Measurements from ENCODE around the gene FYCO1.

Gene FYCO1

GRCh38 chr3:45964139-45964538 lies 31.5 kb downstream of the FYCO1 start:
- peak; percentile 35 for DNase-seq (ENCODE audit: low read depth)

- no peak for DNase-seq (ENCODE audit: low read depth)
These were observed 33.6 kb downstream of the FYCO1 start for GRCh38 chr3:45962033-45962432.

GRCh38 chr3:45960289-45960688 lies 35.3 kb downstream of the FYCO1 start:
- DNase-seq (ENCODE audit: low read depth), result no peak

GRCh38 chr3:45959201-45959600 lies 36.4 kb downstream of the FYCO1 start:
- no peak for DNase-seq (ENCODE audit: low read depth)

- DNase-seq (ENCODE audit: low read depth), result no peak
These were observed 37.3 kb downstream of the FYCO1 start for GRCh38 chr3:45958321-45958791.

- no peak for DNase-seq (ENCODE audit: low read depth)
These were observed 38.0 kb downstream of the FYCO1 start for GRCh38 chr3:45957586-45957985.

GRCh38 chr3:45955706-45956105 lies 39.9 kb downstream of the FYCO1 start:
- DNase-seq (ENCODE audit: low read depth), result no peak

GRCh38 chr3:45955017-45955647 lies 40.5 kb downstream of the FYCO1 start:
- DNase-seq (ENCODE audit: low read depth), result no peak

GRCh38 chr3:45954306-45954705 lies 41.3 kb downstream of the FYCO1 start:
- no peak for DNase-seq (ENCODE audit: low read depth)

- DNase-seq (ENCODE audit: low read depth), result no peak
These were observed 42.1 kb downstream of the FYCO1 start for GRCh38 chr3:45953536-45953935.

GRCh38 chr3:45952456-45952855 lies 43.2 kb downstream of the FYCO1 start:
- DNase-seq (ENCODE audit: low read depth), result no peak

GRCh38 chr3:45951946-45952345 lies 43.7 kb downstream of the FYCO1 start:
- no peak for DNase-seq (ENCODE audit: low read depth)

- peak; percentile 41 for DNase-seq (ENCODE audit: low read depth)
These were observed 44.7 kb downstream of the FYCO1 start for GRCh38 chr3:45950686-45951600.

GRCh38 chr3:45950131-45950530 lies 45.5 kb downstream of the FYCO1 start:
- DNase-seq (ENCODE audit: low read depth), result no peak

- no peak for DNase-seq (ENCODE audit: low read depth)
These were observed 46.2 kb downstream of the FYCO1 start for GRCh38 chr3:45949432-45949831.

GRCh38 chr3:45948881-45949280 lies 46.7 kb downstream of the FYCO1 start:
- no peak for DNase-seq (ENCODE audit: low read depth)

- DNase-seq (ENCODE audit: low read depth), result no peak
These were observed 47.3 kb downstream of the FYCO1 start for GRCh38 chr3:45948311-45948781.

- no peak for DNase-seq (ENCODE audit: low read depth)
These were observed 48.3 kb downstream of the FYCO1 start for GRCh38 chr3:45947361-45947760.

- no peak for DNase-seq (ENCODE audit: low read depth)
These were observed 48.7 kb downstream of the FYCO1 start for GRCh38 chr3:45946875-45947274.

GRCh38 chr3:45946307-45946706 lies 49.3 kb downstream of the FYCO1 start:
- DNase-seq (ENCODE audit: low read depth), result no peak

- no peak for DNase-seq (ENCODE audit: low read depth)
These were observed 50.6 kb downstream of the FYCO1 start for GRCh38 chr3:45944830-45945620.

- peak; percentile 25 for DNase-seq (ENCODE audit: low read depth)
These were observed 52.3 kb downstream of the FYCO1 start, which contains the start of gene CXCR6 for GRCh38 chr3:45943207-45943846. TSS of gene CXCR6 (plus strand) at chr3:45943464. CDS start at chr3:45946482, 3,018 bp downstream.
